SK-N-SH treated with all-trans-retinoic acid at 6 μM for 48 hours (cell line): Measurements from ENCODE around the gene MITD1.

Source experiments
- ATAC-seq: fragments of 200-7000 bp; cut with Tn5 transposase; 3 replicates; pipeline ENCODE4 v1.9.1; 2020; ENCODE audit warnings: mild to moderate bottlenecking, moderate library complexity
- ARNTL ChIP-seq: fragments of 450-650 bp; formaldehyde crosslinking; IDR thresholded peaks from 2 replicates; pipeline ENCODE4 v1.5.0; 2020; ENCODE audit warnings: low read depth, mild to moderate bottlenecking, moderate library complexity, borderline replicate concordance
- BACH2 ChIP-seq: fragments of 250-450 bp; sonication (Bioruptor Pico); IDR thresholded peaks from 2 replicates; pipeline ENCODE4 v1.9.0; 2021; ENCODE audit warnings: mild to moderate bottlenecking, borderline replicate concordance
- CREB5 ChIP-seq: fragments of 250-450 bp; sonication (Bioruptor Pico); IDR thresholded peaks from 2 replicates; pipeline ENCODE4 v1.5.1; 2020; ENCODE audit warnings: low read depth, mild to moderate bottlenecking, moderate library complexity
- CSDC2 ChIP-seq: fragments of 250-450 bp; sonication (Bioruptor Pico); IDR thresholded peaks from 2 replicates; pipeline ENCODE4 v1.5.0; 2020; ENCODE audit warnings: mild to moderate bottlenecking, moderate library complexity
- CSRNP3 ChIP-seq: fragments of 250-450 bp; sonication (Bioruptor Pico); IDR thresholded peaks from 2 replicates; pipeline ENCODE4 v1.5.1; 2021; ENCODE audit warnings: mild to moderate bottlenecking, moderate library complexity
- ESRRG ChIP-seq: fragments of 250-450 bp; sonication (Bioruptor Pico); IDR thresholded peaks from 2 replicates; pipeline ENCODE4 v1.6.1; 2021; ENCODE audit warnings: mild to moderate bottlenecking
- ISL1 ChIP-seq: fragments of 250-450 bp; sonication (Bioruptor Pico); IDR thresholded peaks from 2 replicates; pipeline ENCODE4 v2.1.2; 2022; ENCODE audit warnings: mild to moderate bottlenecking, moderate library complexity
- OSR1 ChIP-seq: fragments of 250-450 bp; sonication (Bioruptor Pico); IDR thresholded peaks from 2 replicates; pipeline ENCODE4 v1.8.0; 2022; ENCODE audit warnings: moderate library complexity, mild to moderate bottlenecking, inconsistent platforms
- PATZ1 ChIP-seq: fragments of 250-450 bp; sonication (Bioruptor Pico); IDR thresholded peaks from 2 replicates; pipeline ENCODE4 v1.8.0; 2020; ENCODE audit warnings: mild to moderate bottlenecking, moderate library complexity, borderline replicate concordance
- POU6F1 ChIP-seq: fragments of 250-450 bp; sonication (Bioruptor Pico); IDR thresholded peaks from 2 replicates; pipeline ENCODE4 v1.8.0; 2021; ENCODE audit warnings: low read depth, mild to moderate bottlenecking, moderate library complexity, borderline replicate concordance
- PPARA ChIP-seq: fragments of 250-450 bp; sonication (Bioruptor Pico); IDR thresholded peaks from 2 replicates; pipeline ENCODE4 v1.5.0; 2020; ENCODE audit warnings: mild to moderate bottlenecking, borderline replicate concordance
- RARB ChIP-seq: fragments of 250-450 bp; sonication (Bioruptor Pico); IDR thresholded peaks from 2 replicates; pipeline ENCODE4 v1.8.0; 2021; ENCODE audit warnings: mild to moderate bottlenecking, moderate library complexity
- SNAI2 ChIP-seq: fragments of 250-450 bp; sonication (Bioruptor Pico); IDR thresholded peaks from 2 replicates; pipeline ENCODE4 v1.5.0; 2020; ENCODE audit warnings: mild to moderate bottlenecking, moderate library complexity
- TCF4 ChIP-seq: fragments of 250-450 bp; sonication (Bioruptor Pico); IDR thresholded peaks from 2 replicates; pipeline ENCODE4 v1.8.0; 2021; ENCODE audit warnings: mild to moderate bottlenecking, moderate library complexity, borderline replicate concordance
- TOX ChIP-seq: fragments of 250-450 bp; sonication (Bioruptor Pico); IDR thresholded peaks from 2 replicates; pipeline ENCODE4 v1.8.0; 2021; ENCODE audit warnings: mild to moderate bottlenecking, moderate library complexity, borderline replicate concordance
- TSHZ2 ChIP-seq: fragments of 250-450 bp; sonication (Bioruptor Pico); IDR thresholded peaks from 2 replicates; pipeline ENCODE4 v1.5.0; 2020; ENCODE audit warnings: mild to moderate bottlenecking, moderate library complexity
- ZC3H10 ChIP-seq: fragments of 250-450 bp; sonication (Bioruptor Pico); IDR thresholded peaks from 2 replicates; pipeline ENCODE4 v1.5.1; 2021; ENCODE audit warnings: mild to moderate bottlenecking, moderate library complexity
- ZFP3 ChIP-seq: fragments of 250-450 bp; sonication (Bioruptor Pico); IDR thresholded peaks from 2 replicates; pipeline ENCODE4 v1.5.0; 2020; ENCODE audit warnings: mild to moderate bottlenecking, moderate library complexity
- ZFP30 ChIP-seq: fragments of 450-650 bp; formaldehyde crosslinking; IDR thresholded peaks from 2 replicates; pipeline ENCODE4 v1.5.0; 2022; ENCODE audit warnings: mild to moderate bottlenecking, moderate library complexity
- ZNF565 ChIP-seq: fragments of 450-650 bp; formaldehyde crosslinking; conservative IDR thresholded peaks from 2 replicates; pipeline ENCODE4 v1.5.0; 2020; ENCODE audit warnings: low read depth, mild to moderate bottlenecking, moderate library complexity
- ZNF70 ChIP-seq: fragments of 450-650 bp; formaldehyde crosslinking; IDR thresholded peaks from 2 replicates; pipeline ENCODE4 v1.5.0; 2020; ENCODE audit warnings: mild to moderate bottlenecking, moderate library complexity
- ZNF8 ChIP-seq: fragments of 450-650 bp; formaldehyde crosslinking; IDR thresholded peaks from 2 replicates; pipeline ENCODE4 v1.5.0; 2020; ENCODE audit warnings: mild to moderate bottlenecking, moderate library complexity

The MITD1 gene

GRCh38 chr2:99154643-99155536 lies 26.0 kb downstream of the MITD1 start, which contains the start of the genes LIPT1 and TSGA10:
LIPT1 (plus strand) TSS chr2:99154967; CDS start chr2:99161958, 6,991 bp downstream.
TSGA10 (minus strand) TSS chr2:99154942; CDS start chr2:99109439, 45,503 bp downstream.
- peak; percentile 98 for ATAC-seq
- no peak for TF ChIP-seq BACH2 (CRISPR knock-in tag)
- no peak for TF ChIP-seq ESRRG
- TF ChIP-seq POU6F1 (CRISPR knock-in tag), result no peak
- TF ChIP-seq OSR1, result no peak
- TF ChIP-seq CREB5 (CRISPR knock-in tag), result no peak
- TF ChIP-seq PATZ1, result no peak
- TF ChIP-seq ISL1 (CRISPR knock-in tag), result no peak
- TF ChIP-seq PPARA (CRISPR knock-in tag), result no peak
- no peak for TF ChIP-seq CSDC2 (CRISPR knock-in tag)
- no peak for TF ChIP-seq RARB (CRISPR knock-in tag)
- TF ChIP-seq ZFP30 (CRISPR knock-in tag), result no peak
- no peak for TF ChIP-seq ZNF8 (CRISPR knock-in tag)
- TF ChIP-seq ZC3H10 (CRISPR knock-in tag), result no peak
- no peak for TF ChIP-seq SNAI2 (CRISPR knock-in tag)
- TF ChIP-seq ZNF70 (CRISPR knock-in tag), result no peak
- TF ChIP-seq TSHZ2 (CRISPR knock-in tag), result no peak
- no peak for TF ChIP-seq ZNF565 (CRISPR knock-in tag)
- TF ChIP-seq ARNTL (CRISPR knock-in tag), result no peak
- TF ChIP-seq ZFP3, result no peak

- peak; percentile 2; the same call in 1 of the 3 replicates for ATAC-seq
- no peak for TF ChIP-seq PPARA (CRISPR knock-in tag)
- TF ChIP-seq OSR1, result no peak
- no peak for TF ChIP-seq ARNTL (CRISPR knock-in tag)
- no peak for TF ChIP-seq CSRNP3 (CRISPR knock-in tag)
- TF ChIP-seq RARB (CRISPR knock-in tag), result no peak
- no peak for TF ChIP-seq ZFP3
- no peak for TF ChIP-seq PATZ1
- TF ChIP-seq ZNF8 (CRISPR knock-in tag), result no peak
- TF ChIP-seq POU6F1 (CRISPR knock-in tag), result no peak
- no peak for TF ChIP-seq ZNF565 (CRISPR knock-in tag)
- no peak for TF ChIP-seq TOX (CRISPR knock-in tag)
- no peak for TF ChIP-seq ZFP30 (CRISPR knock-in tag)
- no peak for TF ChIP-seq TCF4 (CRISPR knock-in tag)
These were observed 26.8 kb downstream of the MITD1 start for GRCh38 chr2:99153921-99154604.
